ENCODE results near the gene ZNF766.

DNA sequence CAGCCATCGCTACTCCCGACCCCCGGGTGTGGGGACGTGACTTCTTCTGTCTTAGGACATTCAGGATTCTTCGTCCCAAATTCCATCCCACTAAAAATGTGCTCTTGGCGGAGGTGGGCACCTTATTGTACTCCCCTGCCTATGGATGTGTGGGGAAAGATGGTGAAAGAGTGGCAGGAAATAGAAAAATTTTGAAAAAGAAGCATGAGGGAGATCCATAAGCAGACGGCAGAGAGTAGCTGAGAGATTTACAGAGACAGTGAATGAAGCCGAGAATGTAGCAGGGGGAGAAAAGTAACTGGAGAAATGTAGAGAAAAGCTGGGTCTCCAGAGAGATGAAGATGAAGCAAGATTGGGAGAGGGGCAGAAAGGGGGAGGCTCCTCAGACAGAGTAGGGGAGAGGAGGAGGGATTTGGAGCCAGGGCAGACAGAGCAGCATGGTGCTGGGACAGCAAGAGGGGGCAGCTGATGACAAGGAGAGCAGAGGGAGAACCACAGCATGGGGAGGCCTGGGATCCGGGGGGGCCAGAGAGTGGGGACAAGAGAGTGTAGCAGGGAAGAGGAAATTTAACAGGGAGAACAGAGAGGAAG lies 67.5 kb downstream of the ZNF766 start:
- TF ChIP-seq ZFX (IDR thresholded peaks at IDR 0.05): 0 out of 2 replicates have a peak, but pooled peaks have one; percentile 1
- TF ChIP-seq, protein P1, sequence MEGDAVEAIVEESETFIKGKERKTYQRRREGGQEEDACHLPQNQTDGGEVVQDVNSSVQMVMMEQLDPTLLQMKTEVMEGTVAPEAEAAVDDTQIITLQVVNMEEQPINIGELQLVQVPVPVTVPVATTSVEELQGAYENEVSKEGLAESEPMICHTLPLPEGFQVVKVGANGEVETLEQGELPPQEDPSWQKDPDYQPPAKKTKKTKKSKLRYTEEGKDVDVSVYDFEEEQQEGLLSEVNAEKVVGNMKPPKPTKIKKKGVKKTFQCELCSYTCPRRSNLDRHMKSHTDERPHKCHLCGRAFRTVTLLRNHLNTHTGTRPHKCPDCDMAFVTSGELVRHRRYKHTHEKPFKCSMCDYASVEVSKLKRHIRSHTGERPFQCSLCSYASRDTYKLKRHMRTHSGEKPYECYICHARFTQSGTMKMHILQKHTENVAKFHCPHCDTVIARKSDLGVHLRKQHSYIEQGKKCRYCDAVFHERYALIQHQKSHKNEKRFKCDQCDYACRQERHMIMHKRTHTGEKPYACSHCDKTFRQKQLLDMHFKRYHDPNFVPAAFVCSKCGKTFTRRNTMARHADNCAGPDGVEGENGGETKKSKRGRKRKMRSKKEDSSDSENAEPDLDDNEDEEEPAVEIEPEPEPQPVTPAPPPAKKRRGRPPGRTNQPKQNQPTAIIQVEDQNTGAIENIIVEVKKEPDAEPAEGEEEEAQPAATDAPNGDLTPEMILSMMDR (conservative IDR thresholded peaks at IDR 0.05): no peak
